GM12878 (cell line): ENCODE results near the gene KRT73. TPM values are rescaled to one million over a fixed set of nuclear protein-coding genes. Genes with fewer than 3 reads are reported as not detected.

Experiments used
- ATAC-seq: fragments of 200-7000 bp; cut with Tn5 transposase; 3 replicates; pipeline ENCODE4 v1.9.1; 2020; ENCODE audit warnings: mild to moderate bottlenecking, moderate library complexity
- BruUV-seq: library from RNA; stranded (reverse); fragments of 400-500 nt; replicated peaks from 2 replicates; lab custom pipeline; 2021; lab: Mats Ljungman, UMichigan
- CTCF ChIA-PET: fragments of 300-600 bp; sonication (Branson Sonifier 250); formaldehyde crosslinking; extraction: SDS; loops from one replicate; lab custom pipeline; 2021; ENCODE audit warnings: inconsistent platforms; lab: Yijun Ruan, JAX
- POLR2A ChIA-PET: fragments of 350-600 bp; formaldehyde crosslinking; extraction: SDS; loops from one replicate; lab custom pipeline; 2021; ENCODE audit warnings: inconsistent platforms; lab: Charles Lee
- RAD21 ChIA-PET: fragments of 300-600 bp; sonication (Branson Sonifier 250); formaldehyde crosslinking; loops from one replicate; lab custom pipeline; 2023; ENCODE audit warnings: antibody characterized with exemption; ENCODE audit not compliant: unreplicated experiment; lab: Charles Lee
- SMC1A ChIA-PET: fragments of 300-600 bp; sonication (Branson Sonifier 250); formaldehyde crosslinking; loops from one replicate; lab custom pipeline; 2023; ENCODE audit not compliant: unreplicated experiment, uncharacterized antibody; lab: Charles Lee
- DNase-seq: peaks from one replicate; pipeline ENCODE4 v3.0.0-alpha.2; 2011; ENCODE audit warnings: low read depth, low spot score
- FAIRE-seq: peaks from 3 replicates; lab custom pipeline; 2011; peaks lifted over from hg19 to GRCh38; lab: Jason Lieb, UNC
- H2AFZ ChIP-seq: 2 replicates; pipeline ENCODE4 v1.6.0; 2011; ENCODE audit warnings: low read depth, low read length, control low read depth; ENCODE audit not compliant: control insufficient read depth
- H3K27ac ChIP-seq: 2 replicates; pipeline ENCODE4 v1.5.1; 2011; ENCODE audit warnings: control low read depth; ENCODE audit not compliant: control insufficient read depth, insufficient read depth
- H3K27me3 ChIP-seq, 2 experiments: replicated peaks in 1 of 2; 2 replicates each; pipeline versions ENCODE4 v1.6.0 to v1.6.1; 2011; ENCODE audit warnings: low read length in 1 of 2; ENCODE audit not compliant: control insufficient read depth in 2 of 2, insufficient read depth in 2 of 2
- H3K36me3 ChIP-seq, 2 experiments: 2 replicates each; pipeline ENCODE4 v1.5.1; 2011; ENCODE audit warnings: low read length in 1 of 2; ENCODE audit not compliant: control insufficient read depth in 2 of 2, insufficient read depth in 2 of 2
- H3K4me1 ChIP-seq: 2 replicates; pipeline ENCODE4 v1.6.1; 2011; ENCODE audit warnings: mild to moderate bottlenecking, low read length, moderate library complexity, mixed read lengths; ENCODE audit not compliant: control insufficient read depth, insufficient read depth
- H3K4me2 ChIP-seq: 2 replicates; pipeline ENCODE4 v1.6.0; 2011; ENCODE audit warnings: control low read depth; ENCODE audit not compliant: control insufficient read depth, insufficient read depth
- H3K4me3 ChIP-seq: fragments of 200-600 bp; sonication (generic); 2 replicates; pipeline ENCODE4 v1.5.1; 2016
- H3K79me2 ChIP-seq: 2 replicates; pipeline ENCODE4 v1.6.0; 2011; ENCODE audit warnings: low read length; ENCODE audit not compliant: control insufficient read depth, insufficient read depth
- H3K9ac ChIP-seq: 2 replicates; pipeline ENCODE4 v1.8.0; 2011; ENCODE audit warnings: low read length, control low read depth, mixed read lengths; ENCODE audit not compliant: control insufficient read depth, insufficient read depth
- H3K9me3 ChIP-seq: replicated peaks from 3 replicates; pipeline ENCODE4 v1.5.1; 2011; ENCODE audit warnings: mild to moderate bottlenecking, low read length; ENCODE audit not compliant: control insufficient read depth, insufficient read depth
- H4K20me1 ChIP-seq: 2 replicates; pipeline ENCODE4 v1.6.0; 2011; ENCODE audit not compliant: control insufficient read depth, insufficient read depth
- ATF7 ChIP-seq: fragments of 450-650 bp; IDR thresholded peaks from 2 replicates; pipeline ENCODE4 v1.6.1; 2016; ENCODE audit warnings: low read depth, mild to moderate bottlenecking
- BHLHE40 ChIP-seq, 2 experiments: fragments of 450-650 bp in 1 of 2; IDR thresholded peaks; 2 replicates each; pipeline ENCODE4 v1.6.1; 2011 to 2017; ENCODE audit warnings: low read depth in 2 of 2, borderline replicate concordance in 1 of 2, improper control_type of control experiment in 1 of 2, low read length in 1 of 2, mild to moderate bottlenecking in 1 of 2
- CHD2 ChIP-seq: IDR thresholded peaks from 2 replicates; pipeline ENCODE4 v1.6.1; 2011; ENCODE audit warnings: low read depth, low read length, improper control_type of control experiment, borderline replicate concordance
- DPF2 ChIP-seq: fragments of 450-650 bp; IDR thresholded peaks from 2 replicates; pipeline ENCODE4 v1.6.1; 2017; ENCODE audit warnings: mild to moderate bottlenecking
- IRF5 ChIP-seq: fragments of 450-650 bp; IDR thresholded peaks from 2 replicates; pipeline ENCODE4 v1.6.1; 2017; ENCODE audit warnings: borderline replicate concordance
- MLLT1 ChIP-seq: fragments of 450-650 bp; IDR thresholded peaks from 2 replicates; pipeline ENCODE4 v1.6.1; 2016; ENCODE audit warnings: mild to moderate bottlenecking
- NRF1 ChIP-seq: conservative IDR thresholded peaks from 2 replicates; pipeline ENCODE4 v1.6.1; 2011; ENCODE audit warnings: mild to moderate bottlenecking, low read depth, low read length, improper control_type of control experiment
- PML ChIP-seq: IDR thresholded peaks from 2 replicates; pipeline ENCODE4 v1.6.1; 2012; ENCODE audit warnings: low read length, inconsistent platforms
- POLR2A ChIP-seq: IDR thresholded peaks from 2 replicates; pipeline ENCODE4 v1.6.1; 2011; ENCODE audit warnings: low read depth, mild to moderate bottlenecking, low read length
- POLR2AphosphoS5 ChIP-seq: IDR thresholded peaks from 2 replicates; pipeline ENCODE4 v1.6.1; 2011; ENCODE audit warnings: mild to moderate bottlenecking, low read length, inconsistent platforms
- RELB ChIP-seq: fragments of 450-650 bp; IDR thresholded peaks from 2 replicates; pipeline ENCODE4 v1.6.1; 2017; ENCODE audit warnings: low read depth, mild to moderate bottlenecking, moderate library complexity
- SMAD1 ChIP-seq: fragments of 450-650 bp; IDR thresholded peaks from 2 replicates; pipeline ENCODE4 v1.6.1; 2018; ENCODE audit warnings: mild to moderate bottlenecking, low read depth; ENCODE audit not compliant: partially characterized antibody
- TCF7 ChIP-seq: IDR thresholded peaks from 2 replicates; pipeline ENCODE4 v1.6.1; 2014; ENCODE audit warnings: antibody characterized with exemption, borderline replicate concordance
- ZNF24 ChIP-seq: fragments of 450-650 bp; IDR thresholded peaks from 2 replicates; pipeline ENCODE4 v1.6.1; 2017; ENCODE audit warnings: antibody characterized with exemption, mild to moderate bottlenecking
- WGBS: methylation state at CpG from one replicate; pipeline ENCODE4 v1.1.6; 2016; ENCODE audit warnings: low lambda C conversion rate; ENCODE audit not compliant: insufficient replicate concordance, insufficient coverage; ENCODE audit errors: missing lambda C conversion rate; 5-methylcytosine and 5-hydroxymethylcytosine counted together
- in situ Hi-C: fragments of 300-500 bp; cut with MboI; formaldehyde crosslinking; loops from 9 replicates; pipeline ENCODE4 v1.14.3; 2018; ENCODE audit warnings: mixed read lengths
- intact Hi-C: fragments of 100-400 bp; cut with micrococcal nuclease; formaldehyde crosslinking; loops from one replicate; pipeline ENCODE4 v1.14.2; 2022; ENCODE audit not compliant: unreplicated experiment
- polyA plus RNA-seq, 11 experiments: library from polyadenylated mRNA; depleted of rRNA in 4 of 11; unstranded in 6 of 11; stranded (reverse) in 5 of 11; fragments of >200 nt; fragmentation: Nextera tagmentation in 4 of 11; fragmentation: Illumina TruSeq in 1 of 11; extraction: Ambion mirVana in 4 of 11; extraction: Trizol in 1 of 11; gene quantifications; 1 replicate in 1 of 11; 2 replicates in 10 of 11; pipeline versions ENCODE4 v1.2.1 to v1.2.3, GENCODE V29; 2011 to 2016; ENCODE audit warnings: inconsistent platforms in 2 of 11, missing spikeins in 2 of 11, low read depth in 1 of 11
- total RNA-seq, 4 experiments: library from RNA; depleted of rRNA in 3 of 4; stranded (reverse); fragments of >200 nt in 3 of 4; fragmentation: Illumina TruSeq in 1 of 4; extraction: Trizol in 1 of 4; gene quantifications; 2 replicates each; pipeline versions ENCODE4 v1.2.1 to v1.2.3, GENCODE V29; 2013 to 2021
- TF ChIP-seq, protein P1 (sequence below): fragments of 450-650 bp; IDR thresholded peaks from 2 replicates; pipeline ENCODE4 v1.6.1; 2018; ENCODE audit warnings: borderline replicate concordance, mild to moderate bottlenecking; ENCODE audit not compliant: partially characterized antibody
- TF ChIP-seq, protein P2 (sequence below): fragments of 450-650 bp; IDR thresholded peaks from 2 replicates; pipeline ENCODE4 v1.6.1; 2017; ENCODE audit warnings: antibody characterized with exemption, mild to moderate bottlenecking, moderate library complexity

Gene KRT73
- total and polyA plus RNA-seq, 10 of the 15 experiments (the other 5 are each of a cell fraction or from before 2014, with no cell fraction given), result not detected

- DNase-seq, result no peak
- Histone ChIP-seq H3K4me1 (no peaks in the 10 kb centered on the region), H3K27me3 (peaks cover 0 to 3% of the 10 kb centered on the region in 2 experiments; a peak in 2 of 4 replicates), H3K4me2 (no peak overlapping the region), H3K27ac (no peak overlapping the region), H3K9ac (no peak overlapping the region), H3K79me2 (no peaks in the 10 kb centered on the region), H3K36me3 (no peaks in the 10 kb centered on the region), H3K9me3 (no peaks in the 10 kb centered on the region), H3K4me3 (no peak overlapping the region), H2AFZ (no peak overlapping the region), H4K20me1 (no peaks in the 10 kb centered on the region)
- no TSS peak for BruUV-seq
- ChIA-PET CTCF (no interaction called here), POLR2A (no interaction called here), SMC1A (no interaction called here), RAD21 (no interaction called here)
- FAIRE-seq, result no peak
- intact Hi-C loops, result no loop called here
- WGBS, result 6% methylated on average over 6 of the region's 6 CpGs
- ATAC-seq, result no peak
- in situ Hi-C loops, result no loop called here
- TF ChIP-seq NRF1, result no peak
- TF ChIP-seq CHD2, result no peak
- TF ChIP-seq SMAD1, result no peak
- no peak for TF ChIP-seq RELB
- TF ChIP-seq BHLHE40 (IDR thresholded peaks at IDR 0.05; ENCODE audit: borderline replicate concordance in 1 of 2, low read depth in 2 of 2, low read length in 1 of 2), result no peak
- no peak for TF ChIP-seq TCF7
- no peak for TF ChIP-seq IRF5
- TF ChIP-seq, protein P1, sequence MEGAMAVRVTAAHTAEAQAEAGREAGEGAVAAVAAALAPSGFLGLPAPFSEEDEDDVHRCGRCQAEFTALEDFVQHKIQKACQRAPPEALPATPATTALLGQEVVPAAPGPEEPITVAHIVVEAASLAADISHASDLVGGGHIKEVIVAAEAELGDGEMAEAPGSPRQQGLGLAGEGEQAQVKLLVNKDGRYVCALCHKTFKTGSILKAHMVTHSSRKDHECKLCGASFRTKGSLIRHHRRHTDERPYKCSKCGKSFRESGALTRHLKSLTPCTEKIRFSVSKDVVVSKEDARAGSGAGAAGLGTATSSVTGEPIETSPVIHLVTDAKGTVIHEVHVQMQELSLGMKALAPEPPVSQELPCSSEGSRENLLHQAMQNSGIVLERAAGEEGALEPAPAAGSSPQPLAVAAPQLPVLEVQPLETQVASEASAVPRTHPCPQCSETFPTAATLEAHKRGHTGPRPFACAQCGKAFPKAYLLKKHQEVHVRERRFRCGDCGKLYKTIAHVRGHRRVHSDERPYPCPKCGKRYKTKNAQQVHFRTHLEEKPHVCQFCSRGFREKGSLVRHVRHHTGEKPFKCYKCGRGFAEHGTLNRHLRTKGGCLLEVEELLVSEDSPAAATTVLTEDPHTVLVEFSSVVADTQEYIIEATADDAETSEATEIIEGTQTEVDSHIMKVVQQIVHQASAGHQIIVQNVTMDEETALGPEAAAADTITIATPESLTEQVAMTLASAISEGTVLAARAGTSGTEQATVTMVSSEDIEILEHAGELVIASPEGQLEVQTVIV, result no peak
- TF ChIP-seq MLLT1, result no peak
- TF ChIP-seq PML, result no peak
- TF ChIP-seq ATF7, result no peak
- TF ChIP-seq ZNF24, result no peak
- no peak for TF ChIP-seq POLR2AphosphoS5
- TF ChIP-seq, protein P2, sequence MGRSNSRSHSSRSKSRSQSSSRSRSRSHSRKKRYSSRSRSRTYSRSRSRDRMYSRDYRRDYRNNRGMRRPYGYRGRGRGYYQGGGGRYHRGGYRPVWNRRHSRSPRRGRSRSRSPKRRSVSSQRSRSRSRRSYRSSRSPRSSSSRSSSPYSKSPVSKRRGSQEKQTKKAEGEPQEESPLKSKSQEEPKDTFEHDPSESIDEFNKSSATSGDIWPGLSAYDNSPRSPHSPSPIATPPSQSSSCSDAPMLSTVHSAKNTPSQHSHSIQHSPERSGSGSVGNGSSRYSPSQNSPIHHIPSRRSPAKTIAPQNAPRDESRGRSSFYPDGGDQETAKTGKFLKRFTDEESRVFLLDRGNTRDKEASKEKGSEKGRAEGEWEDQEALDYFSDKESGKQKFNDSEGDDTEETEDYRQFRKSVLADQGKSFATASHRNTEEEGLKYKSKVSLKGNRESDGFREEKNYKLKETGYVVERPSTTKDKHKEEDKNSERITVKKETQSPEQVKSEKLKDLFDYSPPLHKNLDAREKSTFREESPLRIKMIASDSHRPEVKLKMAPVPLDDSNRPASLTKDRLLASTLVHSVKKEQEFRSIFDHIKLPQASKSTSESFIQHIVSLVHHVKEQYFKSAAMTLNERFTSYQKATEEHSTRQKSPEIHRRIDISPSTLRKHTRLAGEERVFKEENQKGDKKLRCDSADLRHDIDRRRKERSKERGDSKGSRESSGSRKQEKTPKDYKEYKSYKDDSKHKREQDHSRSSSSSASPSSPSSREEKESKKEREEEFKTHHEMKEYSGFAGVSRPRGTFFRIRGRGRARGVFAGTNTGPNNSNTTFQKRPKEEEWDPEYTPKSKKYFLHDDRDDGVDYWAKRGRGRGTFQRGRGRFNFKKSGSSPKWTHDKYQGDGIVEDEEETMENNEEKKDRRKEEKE, result no peak
- TF ChIP-seq DPF2, result no peak
- no peak for TF ChIP-seq POLR2A
Observed at GRCh38 chr12:52590021-52590420, 28.3 kb downstream of the KRT73 start.
